Transverse colon (tissue), 3 donors: Measurements from ENCODE around the gene DESI1.
"Not testable (repeated sequence)": the region's sequence is repeated elsewhere in the genome, so short reads cannot be mapped to it uniquely, and the experiment has no call there.

ENCODE experiments used
- POLR2A ChIP-seq: fragments of 450-650 bp; IDR thresholded peaks from one replicate; pipeline ENCODE4 v1.6.1; 2016; ENCODE audit warnings: antibody characterized with exemption, mild to moderate bottlenecking, moderate library complexity
- TF ChIP-seq, protein P1 (sequence below), 5 experiments: fragments of 200-600 bp in 3 of 5; fragments of 450-650 bp in 2 of 5; sonication (generic) in 3 of 5; IDR thresholded peaks; 1 replicate in 2 of 5; 2 replicates in 3 of 5; pipeline ENCODE4 v1.5.1; 2016 to 2017; ENCODE audit warnings: antibody characterized with exemption in 5 of 5, inconsistent platforms in 3 of 5, mild to moderate bottlenecking in 2 of 5, moderate library complexity in 1 of 5

DNA sequence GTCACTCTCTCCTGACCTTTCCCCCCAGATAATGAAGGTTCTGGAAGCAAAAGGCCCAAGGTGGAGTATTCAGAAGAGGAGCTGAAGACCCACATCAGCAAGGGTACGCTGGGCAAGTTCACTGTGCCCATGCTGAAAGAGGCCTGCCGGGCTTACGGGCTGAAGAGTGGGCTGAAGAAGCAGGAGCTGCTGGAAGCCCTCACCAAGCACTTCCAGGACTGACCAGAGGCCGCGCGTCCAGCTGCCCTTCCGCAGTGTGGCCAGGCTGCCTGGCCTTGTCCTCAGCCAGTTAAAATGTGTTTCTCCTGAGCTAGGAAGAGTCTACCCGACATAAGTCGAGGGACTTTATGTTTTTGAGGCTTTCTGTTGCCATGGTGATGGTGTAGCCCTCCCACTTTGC lies 42.8 kb upstream of the DESI1 start:
- TF ChIP-seq, protein P1, sequence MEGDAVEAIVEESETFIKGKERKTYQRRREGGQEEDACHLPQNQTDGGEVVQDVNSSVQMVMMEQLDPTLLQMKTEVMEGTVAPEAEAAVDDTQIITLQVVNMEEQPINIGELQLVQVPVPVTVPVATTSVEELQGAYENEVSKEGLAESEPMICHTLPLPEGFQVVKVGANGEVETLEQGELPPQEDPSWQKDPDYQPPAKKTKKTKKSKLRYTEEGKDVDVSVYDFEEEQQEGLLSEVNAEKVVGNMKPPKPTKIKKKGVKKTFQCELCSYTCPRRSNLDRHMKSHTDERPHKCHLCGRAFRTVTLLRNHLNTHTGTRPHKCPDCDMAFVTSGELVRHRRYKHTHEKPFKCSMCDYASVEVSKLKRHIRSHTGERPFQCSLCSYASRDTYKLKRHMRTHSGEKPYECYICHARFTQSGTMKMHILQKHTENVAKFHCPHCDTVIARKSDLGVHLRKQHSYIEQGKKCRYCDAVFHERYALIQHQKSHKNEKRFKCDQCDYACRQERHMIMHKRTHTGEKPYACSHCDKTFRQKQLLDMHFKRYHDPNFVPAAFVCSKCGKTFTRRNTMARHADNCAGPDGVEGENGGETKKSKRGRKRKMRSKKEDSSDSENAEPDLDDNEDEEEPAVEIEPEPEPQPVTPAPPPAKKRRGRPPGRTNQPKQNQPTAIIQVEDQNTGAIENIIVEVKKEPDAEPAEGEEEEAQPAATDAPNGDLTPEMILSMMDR (IDR thresholded peaks at IDR 0.05): not testable (repeated sequence)
- TF ChIP-seq POLR2A: not testable (repeated sequence)
